ENCODE results near the gene PTCD1. TPM values are rescaled to one million over a fixed set of nuclear protein-coding genes. Genes with fewer than 3 reads are reported as not detected.

The PTCD1 gene
- total and polyA plus RNA-seq, 2 experiments from 2014 or later: 12.2 to 13.4 TPM

DNA sequence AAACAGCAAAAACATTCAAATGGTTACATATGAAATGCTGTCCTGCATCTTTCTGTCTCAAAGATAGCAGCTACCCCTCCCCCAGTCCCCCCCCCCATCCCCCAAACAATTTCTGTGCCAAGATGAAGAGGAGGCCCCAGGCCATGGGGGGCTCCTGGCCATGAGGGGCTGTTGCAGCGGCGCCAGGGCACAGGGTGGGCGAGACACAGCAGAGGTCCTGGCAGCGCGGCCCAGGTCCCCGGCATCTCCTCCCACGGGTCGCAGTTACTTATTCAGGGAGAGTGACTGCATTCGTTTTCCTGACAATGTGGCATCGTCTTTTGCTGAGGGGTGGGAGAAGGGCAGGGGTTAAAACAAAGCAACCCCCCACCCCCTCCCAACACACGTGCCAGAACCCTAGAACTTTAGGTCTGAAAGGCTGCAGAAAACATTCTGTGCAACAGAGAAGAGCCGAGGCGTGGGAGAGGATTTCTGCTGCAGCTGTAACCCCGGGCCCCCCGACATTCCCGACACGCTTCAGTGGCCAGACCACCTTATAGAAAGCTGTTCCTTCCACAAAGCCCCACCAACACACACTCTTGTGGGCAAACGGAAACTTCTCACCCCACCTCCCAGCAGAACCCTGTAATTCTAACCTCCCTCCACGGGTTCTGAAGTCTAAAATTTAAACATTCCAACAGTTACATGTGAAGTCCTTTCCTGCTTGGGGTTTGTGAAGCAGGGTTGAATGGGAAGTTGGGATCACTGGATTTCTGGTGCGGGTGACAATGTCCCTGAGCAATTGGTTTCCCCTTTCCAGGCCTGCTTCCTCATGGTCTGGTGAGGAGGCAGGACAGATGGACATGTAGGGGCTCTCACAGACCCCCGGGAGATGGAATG is 41.9 kb downstream of the PTCD1 start:
- H3K4me2 ChIP-seq: no peak overlapping the region
- H3K27me3 Mint-ChIP-seq (ENCODE audit: insufficient read depth, low read depth, poor library complexity): peaks cover 44% of the 10 kb centered on the region
- H3K4me3 ChIP-seq: no peak overlapping the region
- no peak for ATAC-seq
- H3K4me3 Mint-ChIP-seq: no peak overlapping the region
- TF ChIP-seq, protein P1, sequence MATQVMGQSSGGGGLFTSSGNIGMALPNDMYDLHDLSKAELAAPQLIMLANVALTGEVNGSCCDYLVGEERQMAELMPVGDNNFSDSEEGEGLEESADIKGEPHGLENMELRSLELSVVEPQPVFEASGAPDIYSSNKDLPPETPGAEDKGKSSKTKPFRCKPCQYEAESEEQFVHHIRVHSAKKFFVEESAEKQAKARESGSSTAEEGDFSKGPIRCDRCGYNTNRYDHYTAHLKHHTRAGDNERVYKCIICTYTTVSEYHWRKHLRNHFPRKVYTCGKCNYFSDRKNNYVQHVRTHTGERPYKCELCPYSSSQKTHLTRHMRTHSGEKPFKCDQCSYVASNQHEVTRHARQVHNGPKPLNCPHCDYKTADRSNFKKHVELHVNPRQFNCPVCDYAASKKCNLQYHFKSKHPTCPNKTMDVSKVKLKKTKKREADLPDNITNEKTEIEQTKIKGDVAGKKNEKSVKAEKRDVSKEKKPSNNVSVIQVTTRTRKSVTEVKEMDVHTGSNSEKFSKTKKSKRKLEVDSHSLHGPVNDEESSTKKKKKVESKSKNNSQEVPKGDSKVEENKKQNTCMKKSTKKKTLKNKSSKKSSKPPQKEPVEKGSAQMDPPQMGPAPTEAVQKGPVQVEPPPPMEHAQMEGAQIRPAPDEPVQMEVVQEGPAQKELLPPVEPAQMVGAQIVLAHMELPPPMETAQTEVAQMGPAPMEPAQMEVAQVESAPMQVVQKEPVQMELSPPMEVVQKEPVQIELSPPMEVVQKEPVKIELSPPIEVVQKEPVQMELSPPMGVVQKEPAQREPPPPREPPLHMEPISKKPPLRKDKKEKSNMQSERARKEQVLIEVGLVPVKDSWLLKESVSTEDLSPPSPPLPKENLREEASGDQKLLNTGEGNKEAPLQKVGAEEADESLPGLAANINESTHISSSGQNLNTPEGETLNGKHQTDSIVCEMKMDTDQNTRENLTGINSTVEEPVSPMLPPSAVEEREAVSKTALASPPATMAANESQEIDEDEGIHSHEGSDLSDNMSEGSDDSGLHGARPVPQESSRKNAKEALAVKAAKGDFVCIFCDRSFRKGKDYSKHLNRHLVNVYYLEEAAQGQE (IDR thresholded peaks at IDR 0.05; ENCODE audit: unreplicated experiment): no peak
- TF ChIP-seq CTCF (conservative IDR thresholded peaks at IDR 0.05; ENCODE audit: low read depth in 2 of 2) (no peak), ZNF331 (CRISPR knock-in tag; IDR thresholded peaks at IDR 0.05; ENCODE audit: low read depth) (no peak), EZH2 (IDR thresholded peaks at IDR 0.05; ENCODE audit: low read depth, unreplicated experiment) (no peak), POLR2AphosphoS5 (IDR thresholded peaks at IDR 0.05; ENCODE audit: low read depth) (peak; percentile 12; the same call in 1 of the 2 replicates)
- TF ChIP-seq, protein P2, sequence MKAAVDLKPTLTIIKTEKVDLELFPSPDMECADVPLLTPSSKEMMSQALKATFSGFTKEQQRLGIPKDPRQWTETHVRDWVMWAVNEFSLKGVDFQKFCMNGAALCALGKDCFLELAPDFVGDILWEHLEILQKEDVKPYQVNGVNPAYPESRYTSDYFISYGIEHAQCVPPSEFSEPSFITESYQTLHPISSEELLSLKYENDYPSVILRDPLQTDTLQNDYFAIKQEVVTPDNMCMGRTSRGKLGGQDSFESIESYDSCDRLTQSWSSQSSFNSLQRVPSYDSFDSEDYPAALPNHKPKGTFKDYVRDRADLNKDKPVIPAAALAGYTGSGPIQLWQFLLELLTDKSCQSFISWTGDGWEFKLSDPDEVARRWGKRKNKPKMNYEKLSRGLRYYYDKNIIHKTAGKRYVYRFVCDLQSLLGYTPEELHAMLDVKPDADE (IDR thresholded peaks at IDR 0.05): no peak
- H3K79me2 ChIP-seq (replicated peaks; ENCODE audit: insufficient read depth): no peaks in the 10 kb centered on the region
- H3K27me3 ChIP-seq (ENCODE audit: insufficient read depth): no peaks in the 10 kb centered on the region
- peaks cover 29% of the 10 kb centered on the region for H3K36me3 ChIP-seq (ENCODE audit: insufficient read depth)
- H3K9me2 ChIP-seq (ENCODE audit: insufficient read depth): no peaks in the 10 kb centered on the region
- peaks cover 30% of the 10 kb centered on the region for H4K20me1 ChIP-seq (replicated peaks; ENCODE audit: insufficient read depth)
- peaks cover 43% of the 10 kb centered on the region for H3F3A ChIP-seq (replicated peaks; ENCODE audit: low read depth)
- H3K9me3 Mint-ChIP-seq: no peaks in the 10 kb centered on the region
- H3K4me1 ChIP-seq (ENCODE audit: insufficient read depth): peaks cover 5% of the 10 kb centered on the region; the same call in 1 of the 2 replicates
- H3K4me1 Mint-ChIP-seq: peaks cover 16% of the 10 kb centered on the region
- DNase-seq (ENCODE audit: low spot score): no peak
- no peak overlapping the region for H3K27ac Mint-ChIP-seq
- H3K36me3 Mint-ChIP-seq (ENCODE audit: low read depth): peaks cover 71% of the 10 kb centered on the region
- peak overlapping the region; percentile 63 for H3K27ac ChIP-seq (ENCODE audit: low read depth)
- H2AFZ ChIP-seq: no peak overlapping the region

All from GM23338 (cell line).